HG02610 (cell line): Measurements from ENCODE around the gene PAGR1.

Experiments
- ATAC-seq: cut with Tn5 transposase; IDR thresholded peaks from one replicate; pipeline ENCODE4 v1.9.1; 2021; ENCODE audit warnings: mild to moderate bottlenecking, moderate library complexity; ENCODE audit not compliant: unreplicated experiment

PAGR1 gene

DNA sequence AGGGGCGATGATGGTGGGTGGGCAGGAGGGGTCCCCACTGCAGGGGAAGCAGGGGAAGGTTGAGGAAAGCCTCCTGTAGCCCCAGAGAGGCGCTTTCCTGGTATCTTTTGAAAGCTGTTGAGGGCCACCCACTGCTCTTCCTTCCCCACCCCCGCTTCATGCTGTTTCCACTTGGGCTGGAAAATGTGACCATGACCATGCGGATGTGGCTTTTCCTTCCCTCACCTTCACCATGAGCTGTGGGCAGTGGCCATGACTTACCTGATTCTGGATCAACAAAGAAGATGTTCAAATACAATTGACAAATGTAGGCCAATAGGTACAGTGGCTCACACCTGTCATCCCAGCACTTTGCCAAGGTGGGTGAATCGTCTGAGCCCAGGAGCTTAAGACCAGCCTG lies 18.1 kb downstream of the PAGR1 start:
- ATAC-seq = no peak

DNA sequence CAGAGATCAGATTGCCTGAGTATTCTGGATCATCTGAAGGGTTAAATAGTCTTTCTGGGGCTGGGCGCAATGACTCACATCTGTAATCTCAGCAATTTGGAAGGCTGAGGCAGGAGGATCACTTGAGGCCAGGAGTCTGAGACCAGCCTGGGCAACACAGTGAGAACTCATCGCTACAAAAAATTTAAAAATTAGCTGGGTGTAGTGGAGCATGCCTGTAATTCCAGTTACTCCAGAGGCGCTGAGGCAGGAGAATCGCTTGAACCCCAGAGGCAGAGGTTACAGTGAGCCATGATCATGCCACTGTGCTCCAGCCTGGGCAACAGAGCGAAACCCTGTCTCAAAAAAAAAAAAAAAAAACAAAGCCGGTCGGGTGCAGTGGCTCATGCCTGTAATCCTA lies 20.0 kb downstream of the PAGR1 start:
- ATAC-seq = no peak

GRCh38 chr16:29836623-29837022 lies 20.7 kb downstream of the PAGR1 start:
- ATAC-seq = no peak

DNA sequence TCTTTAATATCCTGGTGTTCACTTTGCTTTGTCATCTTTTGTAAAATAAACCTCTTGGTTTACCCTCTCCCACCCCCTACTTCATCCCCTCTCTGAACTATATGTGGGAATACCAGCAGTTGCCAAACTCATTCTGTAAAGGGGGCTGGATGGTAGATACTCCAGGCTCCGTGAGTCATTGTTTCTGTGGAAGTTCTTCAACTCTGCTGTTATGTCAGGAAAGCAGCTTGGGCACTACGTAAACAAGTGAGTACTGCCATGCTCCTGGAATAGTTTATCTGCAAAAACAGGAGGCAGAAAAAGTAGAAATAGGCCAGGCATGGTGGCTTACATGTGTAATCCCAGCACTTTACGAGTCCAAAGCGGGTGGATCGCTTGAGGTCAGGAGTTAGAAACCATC lies 21.9 kb downstream of the PAGR1 start:
- ATAC-seq = no peak

DNA sequence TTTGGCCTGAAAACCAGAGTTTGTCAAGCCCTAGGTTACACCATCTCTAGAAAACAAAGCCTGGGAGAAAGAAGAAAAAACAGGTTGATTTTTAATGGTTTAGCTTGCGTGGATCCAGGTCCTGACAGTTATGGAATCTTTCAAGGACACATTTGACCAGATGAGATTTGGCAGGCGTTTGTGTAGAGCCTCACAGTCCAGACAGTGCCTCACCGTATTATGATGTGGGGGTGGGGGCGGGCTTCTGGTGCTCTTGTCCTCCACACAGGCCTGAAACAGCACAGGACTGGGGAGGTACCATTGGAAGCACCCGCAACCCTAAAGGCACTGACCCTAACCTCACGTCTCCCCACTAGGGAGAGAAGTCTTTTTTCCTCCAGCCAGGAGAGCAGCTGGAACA lies 23.9 kb downstream of the PAGR1 start:
- no peak for ATAC-seq

DNA sequence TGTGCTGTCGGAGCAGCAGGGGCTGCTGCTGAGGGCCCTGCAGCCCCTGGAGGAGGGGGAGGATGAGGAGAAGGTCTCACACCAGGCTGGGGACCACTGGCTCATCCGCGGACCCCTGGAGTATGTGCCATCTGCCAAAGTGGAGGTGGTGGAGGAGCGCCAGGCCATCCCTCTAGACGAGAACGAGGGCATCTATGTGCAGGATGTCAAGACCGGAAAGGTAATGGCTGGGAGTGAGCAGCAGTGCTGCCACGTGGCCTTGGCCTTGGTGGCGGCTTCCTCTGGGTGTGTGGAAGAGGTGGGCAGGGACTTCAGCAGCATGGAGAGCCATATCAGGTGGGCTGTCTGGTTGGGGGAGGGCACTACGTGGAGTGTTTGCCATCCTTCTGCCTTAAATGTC lies 24.3 kb downstream of the PAGR1 start:
- ATAC-seq = no peak

DNA sequence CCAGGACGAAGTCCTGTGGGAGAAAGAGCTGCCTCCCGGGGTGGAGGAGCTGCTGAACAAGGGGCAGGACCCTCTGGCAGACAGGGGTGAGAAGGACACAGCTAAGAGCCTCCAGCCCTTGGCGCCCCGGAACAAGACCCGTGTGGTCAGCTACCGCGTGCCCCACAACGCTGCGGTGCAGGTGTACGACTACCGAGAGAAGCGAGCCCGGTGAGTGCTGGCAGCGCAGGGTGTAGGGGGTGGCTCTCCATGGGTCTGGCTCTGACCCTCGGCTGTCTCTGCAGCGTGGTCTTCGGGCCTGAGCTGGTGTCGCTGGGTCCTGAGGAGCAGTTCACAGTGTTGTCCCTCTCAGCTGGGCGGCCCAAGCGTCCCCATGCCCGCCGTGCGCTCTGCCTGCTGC lies 25.7 kb downstream of the PAGR1 start:
- ATAC-seq = no peak

DNA sequence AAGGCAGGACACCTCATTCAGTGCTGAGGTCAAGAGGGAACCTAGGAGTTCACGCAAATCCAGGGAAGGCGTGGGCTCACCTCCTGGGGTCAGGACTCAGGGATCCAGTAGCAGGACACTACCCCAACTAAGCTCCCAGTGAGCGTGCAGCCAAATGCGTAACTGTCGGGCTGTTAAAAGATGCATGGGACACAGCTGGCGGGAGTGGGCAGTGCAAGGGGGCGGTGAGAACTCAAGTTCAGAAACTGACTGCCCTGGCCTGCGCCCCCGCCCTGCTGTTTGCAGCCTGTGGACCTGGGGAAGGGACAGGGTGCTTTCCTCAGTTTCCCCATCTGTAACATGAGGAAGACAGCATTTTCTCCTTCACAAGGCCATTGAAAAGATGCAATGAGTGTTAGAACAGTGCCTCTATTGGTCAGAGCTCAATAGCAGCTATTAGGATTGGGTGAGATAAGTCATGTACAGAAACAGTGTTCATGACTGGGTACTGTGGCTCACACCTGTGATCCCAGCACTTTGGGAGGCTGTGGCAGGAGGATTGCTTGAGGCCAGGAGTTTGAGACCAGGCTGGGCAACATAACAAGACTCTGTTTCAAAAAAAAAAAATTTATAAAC lies 26.9 kb downstream of the PAGR1 start:
- no peak for ATAC-seq

DNA sequence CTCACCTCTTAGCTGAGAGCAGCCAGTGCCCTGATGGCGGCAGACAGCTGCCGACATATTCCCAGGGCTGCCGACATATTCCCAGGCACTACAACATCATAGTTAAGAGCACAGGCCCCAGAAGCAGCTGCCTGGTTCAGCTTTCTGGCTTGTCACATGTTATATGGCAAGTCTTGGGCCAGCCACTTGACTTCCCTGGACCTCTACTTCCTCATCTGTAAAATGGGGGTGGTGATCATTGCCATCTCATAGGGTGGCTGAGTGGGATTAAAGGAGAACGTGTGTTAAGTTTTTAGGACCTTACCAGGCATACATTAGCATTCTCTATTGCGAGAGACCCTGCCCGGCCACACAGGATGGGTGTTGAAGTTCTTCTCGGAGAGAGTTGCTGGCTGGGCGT lies 28.0 kb downstream of the PAGR1 start:
- no peak for ATAC-seq

- ATAC-seq = no peak
These were observed 28.8 kb downstream of the PAGR1 start for GRCh38 chr16:29844575-29845331.

DNA sequence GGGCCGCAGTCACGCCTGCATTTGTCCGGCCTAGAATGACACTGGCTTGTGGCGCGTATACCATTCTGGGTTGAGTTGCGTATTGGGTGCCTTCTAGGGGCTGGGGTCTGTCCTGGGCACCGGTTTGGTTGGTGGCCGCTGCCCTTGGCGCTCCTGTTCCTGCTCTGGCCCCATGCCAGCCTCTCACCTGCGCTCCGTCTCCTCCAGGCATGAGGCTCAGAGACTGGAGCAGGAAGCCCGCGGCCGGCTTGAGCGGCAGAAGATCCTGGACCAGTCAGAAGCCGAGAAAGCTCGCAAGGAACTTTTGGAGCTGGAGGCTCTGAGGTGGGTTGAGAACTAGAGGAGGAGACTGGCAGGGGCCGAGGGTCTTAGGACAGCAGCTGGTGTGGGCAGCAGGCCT lies 29.7 kb downstream of the PAGR1 start:
- no peak for ATAC-seq

GRCh38 chr16:29848420-29849297 lies 32.7 kb downstream of the PAGR1 start:
- ATAC-seq = no peak

- ATAC-seq = no peak
These were observed 33.6 kb downstream of the PAGR1 start for GRCh38 chr16:29849505-29849904.

GRCh38 chr16:29850998-29851397 lies 35.0 kb downstream of the PAGR1 start:
- ATAC-seq = no peak

- ATAC-seq = no peak
These were observed 36.7 kb downstream of the PAGR1 start for GRCh38 chr16:29852654-29853053.

DNA sequence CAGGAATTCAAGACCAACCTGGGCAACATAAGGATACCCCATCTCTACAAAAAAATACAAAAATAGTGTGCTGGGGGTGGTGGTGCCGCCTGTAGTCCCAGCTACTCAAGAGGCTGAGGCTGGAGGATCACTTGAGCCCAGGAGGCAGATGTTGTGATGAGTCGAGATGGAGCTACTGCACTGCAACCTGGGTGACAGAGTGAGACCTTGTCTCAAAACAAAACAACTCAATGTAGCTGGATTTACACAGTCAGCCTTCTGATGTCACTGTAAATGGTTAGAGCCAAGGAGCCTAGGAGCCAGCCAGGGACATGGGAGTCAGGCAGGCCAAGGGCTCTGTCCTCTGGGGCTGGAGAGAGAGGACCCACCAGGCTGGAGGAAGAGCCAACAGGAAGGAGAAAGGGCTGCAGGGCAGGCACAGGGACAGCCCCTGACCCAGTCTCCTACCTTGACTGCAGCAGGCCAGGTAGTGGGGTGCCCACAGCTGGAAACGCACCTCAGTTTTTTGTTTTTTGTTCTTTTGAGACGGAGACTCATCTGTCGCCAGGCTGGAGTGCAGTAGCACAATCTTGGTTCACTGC lies 38.7 kb downstream of the PAGR1 start:
- ATAC-seq = no peak

- no peak for ATAC-seq
These were observed 41.3 kb downstream of the PAGR1 start for GRCh38 chr16:29857133-29857760.

DNA sequence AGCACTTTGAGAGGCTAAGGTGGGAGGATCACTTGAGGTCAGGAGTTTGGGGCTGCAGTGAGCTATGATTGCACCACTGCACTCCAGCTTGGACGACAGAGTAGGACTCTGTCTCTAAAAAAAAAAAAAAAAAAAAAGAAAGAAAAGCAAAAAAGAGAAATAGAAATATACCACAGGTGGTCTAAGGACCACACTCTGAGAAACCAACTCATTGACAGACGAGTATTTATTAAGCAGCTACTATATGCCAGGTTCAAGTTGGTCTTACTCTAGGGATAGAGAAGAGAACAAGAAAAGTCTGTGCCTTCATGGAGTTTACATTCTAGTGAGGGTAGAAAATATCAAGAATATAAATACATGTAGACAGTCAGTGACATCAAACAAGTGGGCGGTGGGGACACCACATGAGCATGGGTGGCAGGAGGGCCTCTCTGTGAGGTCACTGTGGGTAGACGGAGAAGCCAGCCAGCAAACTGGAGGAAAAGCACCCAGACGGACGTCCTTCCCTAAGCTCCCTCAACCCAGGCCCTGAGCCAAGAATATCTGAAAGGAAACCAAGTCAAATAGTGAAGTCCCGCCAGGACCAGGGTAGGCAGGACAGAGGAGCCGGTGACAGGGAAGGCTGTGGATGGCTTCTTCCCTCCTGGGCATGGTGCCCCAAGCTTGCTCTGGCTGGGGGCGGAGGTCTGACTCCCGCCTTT lies 42.3 kb downstream of the PAGR1 start:
- ATAC-seq = no peak

DNA sequence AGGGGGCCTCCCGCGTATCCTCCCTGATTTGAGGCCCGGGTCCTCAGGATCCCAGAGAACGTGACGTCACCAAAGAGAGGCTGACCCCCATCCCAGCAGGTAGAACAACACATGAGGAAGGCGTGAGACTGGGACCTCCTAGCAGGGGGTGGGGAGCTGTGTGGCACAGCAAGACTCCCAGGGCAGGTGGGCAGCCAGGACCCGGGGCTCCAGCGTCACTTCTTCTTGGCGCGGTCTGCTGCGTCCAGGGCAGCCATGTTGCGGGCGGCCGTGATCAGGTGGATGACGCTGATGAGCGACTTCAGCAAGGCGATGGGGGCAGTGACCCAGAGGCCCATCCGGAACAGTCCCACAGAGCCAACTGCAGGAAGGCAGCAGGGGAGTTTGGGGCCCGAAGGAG lies 43.0 kb downstream of the PAGR1 start:
- no peak for ATAC-seq

DNA sequence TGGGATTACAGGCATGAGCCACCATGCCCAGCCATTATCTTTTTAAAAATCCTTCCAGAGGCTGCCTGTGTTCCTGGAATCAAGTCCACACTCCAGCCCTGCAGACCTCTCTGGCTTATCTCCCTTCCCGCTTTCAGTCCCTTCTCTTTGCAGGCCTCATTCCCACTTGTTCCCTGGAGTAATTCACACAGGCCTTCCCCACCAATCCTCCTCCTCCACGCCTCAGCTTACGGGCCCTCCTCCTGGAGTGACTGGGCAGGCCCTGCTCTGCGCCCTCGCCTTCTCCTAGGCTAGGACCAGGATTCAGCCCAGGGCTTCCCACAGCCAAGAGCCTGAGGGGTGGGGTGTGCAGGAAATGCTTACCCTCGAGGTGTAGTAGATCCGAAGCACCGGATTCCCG lies 44.3 kb downstream of the PAGR1 start:
- no peak for ATAC-seq
